Measurements from ENCODE around the gene ULBP2. TPM values are rescaled to one million over a fixed set of nuclear protein-coding genes. Genes with fewer than 3 reads are reported as not detected.
"Not testable (repeated sequence)": the region's sequence is repeated elsewhere in the genome, so short reads cannot be mapped to it uniquely, and the experiment has no call there.

The ULBP2 gene
- total and polyA plus RNA-seq, 11 donors: 0.27 to 3.7 (median 0.85) TPM

GRCh38 chr6:149909701-149910470, 31.9 kb upstream of the ULBP2 start:
- intact Hi-C loops (cut with DNase I): no loop called here
- Histone ChIP-seq H3K9me3 (peaks cover 0 to 15% (median 0%) of the 10 kb centered on the region in 12 donors), H3K4me3 (no peak overlapping the region), H3K27me3 (no peaks in the 10 kb centered on the region), H3K4me1 (peaks cover 0 to 13% (median 0%) of the 10 kb centered on the region in 12 donors), H3K36me3 (no peaks in the 10 kb centered on the region), H3K27ac (no peak overlapping the region)
- TF ChIP-seq CTCF (IDR thresholded peaks at IDR 0.05) (no peak), POLR2A (IDR thresholded peaks at IDR 0.05) (no peak)
- 84 to 92% (median 86%) methylated on average over 9 of the region's 9 CpGs for WGBS, 4 donors
- ATAC-seq (no peak), DNase-seq (no peak)

GRCh38 chr6:149910721-149911151, 31.1 kb upstream of the ULBP2 start:
- intact Hi-C loops (cut with DNase I): no loop called here
- Histone ChIP-seq H3K36me3 (no peaks in the 10 kb centered on the region), H3K27ac (no peak overlapping the region), H3K4me3 (no peak overlapping the region), H3K4me1 (peaks cover 0 to 5% (median 0%) of the 10 kb centered on the region in 12 donors), H3K9me3 (peaks cover 0 to 15% (median 0%) of the 10 kb centered on the region in 12 donors), H3K27me3 (no peaks in the 10 kb centered on the region)
- TF ChIP-seq POLR2A (IDR thresholded peaks at IDR 0.05) (no peak), CTCF (IDR thresholded peaks at IDR 0.05) (no peak)
- ATAC-seq (no peak), DNase-seq (no peak)
- 93 to 97% (median 95%) methylated on average over 22 to 23 of the region's 23 CpGs for WGBS, 4 donors

GRCh38 chr6:149912680-149913079, 29.1 kb upstream of the ULBP2 start:
- H3K4me3 ChIP-seq; H3K36me3 ChIP-seq; intact Hi-C loops (cut with DNase I); H3K27ac ChIP-seq; H3K27me3 ChIP-seq; ATAC-seq; H3K4me1 ChIP-seq; DNase-seq: not testable (repeated sequence)
- WGBS, 4 donors: 75 to 91% (median 86%) methylated on average over 3 of the region's 3 CpGs
- H3K9me3 ChIP-seq: peaks cover 0 to 15% (median 0%) of the 10 kb centered on the region in 12 donors

DNA sequence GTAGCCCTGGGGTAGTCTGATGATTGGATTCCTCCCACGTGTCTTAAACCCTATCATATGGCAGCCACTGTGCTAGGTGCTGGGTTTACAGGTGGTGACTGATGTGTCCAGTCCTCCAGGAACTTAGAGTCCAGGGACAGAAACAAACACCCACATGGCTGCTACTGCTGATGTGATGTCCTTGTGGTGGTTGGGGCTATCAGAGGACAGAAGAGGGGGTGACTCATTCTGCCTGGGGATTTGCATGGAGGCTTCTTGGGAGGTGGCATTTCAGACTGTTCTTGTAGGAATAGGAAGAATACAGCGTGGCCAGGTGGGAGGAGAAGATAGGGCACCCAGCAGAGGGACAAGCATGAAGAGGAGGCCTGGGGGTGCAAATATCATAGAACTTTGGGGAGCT, 28.7 kb upstream of the ULBP2 start:
- Histone ChIP-seq H3K4me3 (no peak overlapping the region), H3K27ac (no peak overlapping the region), H3K36me3 (no peaks in the 10 kb centered on the region), H3K27me3 (no peaks in the 10 kb centered on the region), H3K9me3 (peaks cover 0 to 12% (median 0%) of the 10 kb centered on the region in 12 donors), H3K4me1 (no peaks in the 10 kb centered on the region)
- no peak for TF ChIP-seq CTCF (IDR thresholded peaks at IDR 0.05)
- ATAC-seq (no peak), DNase-seq (no peak)
- WGBS, 4 donors: 70 to 95% (median 82%) methylated on average over 2 of the region's 2 CpGs
- intact Hi-C loops (cut with DNase I): no loop called here

All from heart left ventricle (tissue), 16 donors.